HT1080 (cell line): ENCODE data around the gene PTGS1. TPM values are rescaled to one million over a fixed set of nuclear protein-coding genes. Genes with fewer than 3 reads are reported as not detected.
"Not testable (repeated sequence)": the region's sequence is repeated elsewhere in the genome, so short reads cannot be mapped to it uniquely, and the experiment has no call there.

Experiments
- DNase-seq: peaks from one replicate; pipeline ENCODE4 v3.0.0-alpha.2; 2015; ENCODE audit warnings: low read depth
- total RNA-seq: library from RNA; depleted of rRNA; stranded (reverse); fragments of >200 nt; shearing (Covaris generic); gene quantifications from 2 replicates; pipeline ENCODE4 v1.2.3, GENCODE V29; 2014

The PTGS1 gene
- total RNA-seq, 1 experiment from 2014 or later: 0.24 TPM

- DNase-seq: no peak
These were observed 24.1 kb upstream of the PTGS1 start for GRCh38 chr9:122346478-122347347.

- DNase-seq: no peak
These were observed 23.2 kb upstream of the PTGS1 start for GRCh38 chr9:122347348-122348287.

GRCh38 chr9:122348288-122348777 lies 22.5 kb upstream of the PTGS1 start:
- no peak for DNase-seq

- DNase-seq: no peak
These were observed 22.0 kb upstream of the PTGS1 start for GRCh38 chr9:122348791-122349190.

- no peak for DNase-seq
These were observed 21.6 kb upstream of the PTGS1 start for GRCh38 chr9:122349201-122349600.

GRCh38 chr9:122350577-122351355 lies 20.1 kb upstream of the PTGS1 start:
- DNase-seq: peak; percentile 68

- DNase-seq: no peak
These were observed 16.2 kb upstream of the PTGS1 start for GRCh38 chr9:122354536-122355199.

- DNase-seq: no peak
These were observed 15.4 kb upstream of the PTGS1 start for GRCh38 chr9:122355336-122355875.

- DNase-seq: no peak
These were observed 14.2 kb upstream of the PTGS1 start for GRCh38 chr9:122356627-122357026.

GRCh38 chr9:122360891-122361290 lies 9.9 kb upstream of the PTGS1 start:
- DNase-seq: peak; percentile 27

- DNase-seq: not testable (repeated sequence)
These were observed 7.7 kb upstream of the PTGS1 start for GRCh38 chr9:122363131-122363530.

- no peak for DNase-seq
These were observed 6.6 kb upstream of the PTGS1 start for GRCh38 chr9:122364117-122364782.

- no peak for DNase-seq
These were observed 6.1 kb upstream of the PTGS1 start for GRCh38 chr9:122364783-122365150.

- no peak for DNase-seq
These were observed 4.7 kb upstream of the PTGS1 start for GRCh38 chr9:122366074-122366660.

- no peak for DNase-seq
These were observed 3.8 kb upstream of the PTGS1 start for GRCh38 chr9:122367065-122367464.

- no peak for DNase-seq
These were observed 2.9 kb upstream of the PTGS1 start for GRCh38 chr9:122367774-122368460.

- DNase-seq: no peak
These were observed 2.2 kb upstream of the PTGS1 start for GRCh38 chr9:122368642-122369041.

- DNase-seq: no peak
These were observed 521 bp upstream of the PTGS1 start for GRCh38 chr9:122370303-122370702.

GRCh38 chr9:122371846-122372245 lies 1.0 kb downstream of the PTGS1 start:
- no peak for DNase-seq
